ENCODE results near the gene C1QL1.

C1QL1 gene

GRCh38 chr17:44978807-44979206 lies 10.7 kb upstream of the C1QL1 start:
- FAIRE-seq (no peak), DNase-seq (ENCODE audit: insufficient read length, low spot score) (no peak)
- TF ChIP-seq CTCF (IDR thresholded peaks at IDR 0.05; ENCODE audit: insufficient read depth, missing control alignments): no peak

- DNase-seq (ENCODE audit: insufficient read length, low spot score): no peak
- no peak for TF ChIP-seq CTCF (IDR thresholded peaks at IDR 0.05; ENCODE audit: insufficient read depth, missing control alignments)
- no peak for FAIRE-seq
These were observed 9.9 kb upstream of the C1QL1 start for GRCh38 chr17:44977814-44978550.

GRCh38 chr17:44977065-44977464 lies 9.0 kb upstream of the C1QL1 start:
- FAIRE-seq (no peak), DNase-seq (ENCODE audit: insufficient read length, low spot score) (no peak)
- no peak for TF ChIP-seq CTCF (IDR thresholded peaks at IDR 0.05; ENCODE audit: insufficient read depth, missing control alignments)

GRCh38 chr17:44976206-44976605 lies 8.1 kb upstream of the C1QL1 start:
- FAIRE-seq: no peak
- TF ChIP-seq CTCF (IDR thresholded peaks at IDR 0.05; ENCODE audit: insufficient read depth, missing control alignments): no peak

GRCh38 chr17:44972953-44973352 lies 4.8 kb upstream of the C1QL1 start:
- no peak for DNase-seq (ENCODE audit: insufficient read length, low spot score)
- no peak for FAIRE-seq
- TF ChIP-seq CTCF (IDR thresholded peaks at IDR 0.05; ENCODE audit: insufficient read depth, missing control alignments): no peak

More at GRCh38 chr17:44976206-44976605, 8.1 kb upstream of the C1QL1 start:
- DNase-seq (ENCODE audit: insufficient read length, low spot score): no peak

GRCh38 chr17:44971776-44972483 lies 3.8 kb upstream of the C1QL1 start:
- FAIRE-seq: no peak
- DNase-seq (ENCODE audit: insufficient read length, low spot score): no peak
- TF ChIP-seq CTCF (IDR thresholded peaks at IDR 0.05; ENCODE audit: insufficient read depth, missing control alignments): no peak

Data from D721Med (cell line).